ENCODE data around the gene SH3BP4. TPM values are rescaled to one million over a fixed set of nuclear protein-coding genes. Genes with fewer than 3 reads are reported as not detected.

Gene SH3BP4
- total and polyA plus RNA-seq, 2 of the 8 experiments (the other 6 are each of a cell fraction or from before 2014, with no cell fraction given), result 28.3 to 35.4 TPM

DNA sequence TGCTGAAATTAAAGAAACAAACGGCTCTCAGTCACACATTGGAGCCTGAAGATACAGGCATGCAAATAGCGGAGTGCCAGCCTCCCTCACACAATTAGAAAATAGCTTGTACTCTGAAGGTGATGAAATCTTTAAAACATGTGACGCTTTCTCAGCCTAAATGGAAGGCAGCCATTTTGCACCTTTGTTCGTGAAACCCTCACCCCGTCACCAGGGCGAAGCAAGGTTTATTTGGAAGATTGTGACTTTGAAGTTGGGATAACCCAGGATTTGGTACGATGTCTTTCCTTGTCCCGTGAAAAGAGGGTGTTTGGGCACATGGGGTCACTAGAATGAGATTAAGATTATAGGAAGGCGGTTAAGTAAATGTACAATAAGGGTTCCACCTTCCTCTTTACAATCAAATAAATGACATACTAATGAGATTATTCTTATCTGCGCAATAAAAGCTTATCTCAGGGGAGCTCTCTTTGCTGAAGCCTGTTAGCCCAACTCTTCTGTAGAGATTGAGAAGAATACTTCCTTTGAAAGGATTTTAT, 4.2 kb downstream of the SH3BP4 start:
- no peak overlapping the region for H3K4me3 ChIP-seq (ENCODE audit: extremely low read depth in 1 of 4, insufficient read depth in 2 of 4, low read depth in 3 of 4, low read length in 4 of 4)
- H2BK15ac ChIP-seq (ENCODE audit: low read length), result no peak overlapping the region
- no peak overlapping the region for H4K8ac ChIP-seq (ENCODE audit: extremely low read depth, insufficient read depth, low read length)
- no peak overlapping the region for H2AFZ ChIP-seq (ENCODE audit: low read length)
- H2BK20ac ChIP-seq (ENCODE audit: low read length), result no peak overlapping the region
- peaks cover 14% of the 10 kb centered on the region for H3K23me2 ChIP-seq (ENCODE audit: low read depth, low read length)
- peaks cover 0 to under 1% (median under 1%) of the 10 kb centered on the region in 4 experiments; a peak in 5 of 7 replicates for H3K27me3 ChIP-seq (replicated peaks in 1 of 4; ENCODE audit: control insufficient read depth in 3 of 4, extremely low read depth in 1 of 4, insufficient read depth in 3 of 4, low read length in 3 of 4)
- H3K4ac ChIP-seq (replicated peaks; ENCODE audit: insufficient read length, low read depth, low read length), result no peak overlapping the region
- H3K9ac ChIP-seq (replicated peaks in 1 of 4; ENCODE audit: extremely low read depth in 1 of 4, low read depth in 3 of 4, low read length in 3 of 4), result no peak overlapping the region
- no peak overlapping the region for H4K5ac ChIP-seq (ENCODE audit: insufficient read length, low read depth, low read length)
- DNase-seq (ENCODE audit: low read depth in 1 of 2, low spot score in 2 of 2), result no peak
- H3K4me1 ChIP-seq (replicated peaks in 1 of 4; ENCODE audit: control insufficient read depth in 3 of 4, insufficient read depth in 4 of 4, low read length in 3 of 4), result peaks cover 19 to 39% (median 32%) of the 10 kb centered on the region in 4 experiments
- 0 out of 2 replicates have a peak overlapping the region, but pooled peaks have one; percentile 93 for H2BK12ac ChIP-seq (ENCODE audit: low read depth, low read length)
- H3K56ac ChIP-seq (replicated peaks; ENCODE audit: insufficient read length, low read depth, low read length), result no peak overlapping the region
- FAIRE-seq, result no peak
- no peak overlapping the region for H2BK120ac ChIP-seq (replicated peaks; ENCODE audit: low read depth, low read length)
- H3K4me2 ChIP-seq (ENCODE audit: insufficient read depth in 1 of 2, low read depth in 2 of 2, low read length in 2 of 2), result peak overlapping the region in 1 of 2 experiments; percentile 76; a peak in 1 of 4 replicates
- WGBS, 2 experiments (ENCODE audit: extremely low coverage in 1 of 2, insufficient coverage in 1 of 2, insufficient read length in 1 of 2, insufficient replicate concordance in 2 of 2, low coverage in 1 of 2, low lambda C conversion rate in 2 of 2, missing lambda C conversion rate in 1 of 2), result 83% methylated on average over 10 of the region's 10 CpGs; no CpG with 5 or more reads in 1 of the 2 experiments
- peaks cover 8% of the 10 kb centered on the region for H3K79me1 ChIP-seq (ENCODE audit: low read depth, low read length)
- H4K20me1 ChIP-seq (replicated peaks in 1 of 2; ENCODE audit: control insufficient read depth in 1 of 2, insufficient read depth in 2 of 2, low read length in 2 of 2), result peaks cover 8 to 13% of the 10 kb centered on the region in 2 experiments
- H3K36me3 ChIP-seq (ENCODE audit: control insufficient read depth in 2 of 4, insufficient read depth in 4 of 4, low read length in 3 of 4), result no peaks in the 10 kb centered on the region; a peak in 1 of 8 replicates
- no peak overlapping the region for H4K91ac ChIP-seq (replicated peaks; ENCODE audit: insufficient read length, low read length)
- H3K79me2 ChIP-seq (ENCODE audit: control insufficient read depth in 1 of 2, insufficient read depth in 2 of 2, low read length in 2 of 2), result peaks cover 44 to 80% of the 10 kb centered on the region in 2 experiments
- H2AK5ac ChIP-seq (ENCODE audit: low read depth, low read length), result no peak overlapping the region
- ChIA-PET POLR2A (ENCODE audit: partially characterized antibody) (interaction anchor here (1.0 kb wide), 1 partner anchor 29 kb away, joined by 3 read pairs; no protein-coding TSS in a partner anchor), CTCF (ENCODE audit: partially characterized antibody) (interaction anchor here (0.6 to 2.2 kb wide), 11 partner anchors 13 to 738 kb away, joined by 3 to 8 read pairs (median 4); no protein-coding TSS in a partner anchor)
- H3K18ac ChIP-seq (ENCODE audit: extremely low read depth, low read length), result no peak overlapping the region
- no peaks in the 10 kb centered on the region for H3K9me3 ChIP-seq (ENCODE audit: insufficient read depth in 2 of 2, low read depth in 1 of 2, low read length in 1 of 2)
- H3K27ac ChIP-seq (ENCODE audit: low read depth, low read length), result no peak overlapping the region
- H2BK5ac ChIP-seq (ENCODE audit: low read depth, low read length), result no peak overlapping the region
- no peak overlapping the region for H3K23ac ChIP-seq (ENCODE audit: insufficient read length)
- 0 out of 2 replicates have a peak, but pooled peaks have one; percentile 6 for TF ChIP-seq CEBPB (IDR thresholded peaks at IDR 0.05; ENCODE audit: low read depth, low read length)
- no peak for TF ChIP-seq TAF1 (IDR thresholded peaks at IDR 0.05; ENCODE audit: low read depth, low read length)
- no peak for TF ChIP-seq SIX5 (IDR thresholded peaks at IDR 0.05; ENCODE audit: low read depth, low read length)
- peak; percentile 72 for TF ChIP-seq YY1 (IDR thresholded peaks at IDR 0.05; ENCODE audit: low read depth, low read length)
- TF ChIP-seq RAD21 (IDR thresholded peaks at IDR 0.05 in 1 of 2, conservative IDR thresholded peaks at IDR 0.05 in 1 of 2; ENCODE audit: low read depth in 2 of 2, low read length in 2 of 2), result no peak
- TF ChIP-seq BCL11A (IDR thresholded peaks at IDR 0.05; ENCODE audit: low read depth in 2 of 2, low read length in 2 of 2), result no peak
- no peak overlapping the region for H3K14ac ChIP-seq (ENCODE audit: insufficient read length)
